Stomach (tissue), 4 donors: ENCODE measurements around the gene PSKH1.

ENCODE experiments used
- CTCF ChIP-seq, 7 experiments: fragments of 450-650 bp in 4 of 7; fragments of 200-600 bp in 3 of 7; sonication (generic) in 3 of 7; IDR thresholded peaks; one replicate each; pipeline ENCODE4 v1.5.1; 2016 to 2019; ENCODE audit warnings: antibody characterized with exemption in 7 of 7, control low read depth in 2 of 7, mild to moderate bottlenecking in 1 of 7
- EP300 ChIP-seq: sonication (generic); formaldehyde crosslinking; IDR thresholded peaks from one replicate; pipeline ENCODE4 v1.6.1; 2017; ENCODE audit warnings: antibody characterized with exemption
- POLR2A ChIP-seq, 4 donors: fragments of 450-650 bp; IDR thresholded peaks; one replicate each; pipeline ENCODE4 v1.6.1; 2016; ENCODE audit warnings: antibody characterized with exemption in 4 of 4, control low read depth in 2 of 4, mild to moderate bottlenecking in 1 of 4, moderate library complexity in 1 of 4
- POLR2AphosphoS5 ChIP-seq, 3 donors: sonication (generic); formaldehyde crosslinking; IDR thresholded peaks; one replicate each; pipeline ENCODE4 v1.6.1; 2016; ENCODE audit warnings: antibody characterized with exemption in 3 of 3

GRCh38 chr16:67862623-67863583, 30.2 kb upstream of the PSKH1 start:
- TF ChIP-seq CTCF (IDR thresholded peaks at IDR 0.05): no peak
- no peak for TF ChIP-seq POLR2A (IDR thresholded peaks at IDR 0.05)
- peak in 1 of 3 donors; percentile 61 for TF ChIP-seq POLR2AphosphoS5 (IDR thresholded peaks at IDR 0.05)
- no peak for TF ChIP-seq EP300
